ENCODE data around the gene ALS2CL.

DNA sequence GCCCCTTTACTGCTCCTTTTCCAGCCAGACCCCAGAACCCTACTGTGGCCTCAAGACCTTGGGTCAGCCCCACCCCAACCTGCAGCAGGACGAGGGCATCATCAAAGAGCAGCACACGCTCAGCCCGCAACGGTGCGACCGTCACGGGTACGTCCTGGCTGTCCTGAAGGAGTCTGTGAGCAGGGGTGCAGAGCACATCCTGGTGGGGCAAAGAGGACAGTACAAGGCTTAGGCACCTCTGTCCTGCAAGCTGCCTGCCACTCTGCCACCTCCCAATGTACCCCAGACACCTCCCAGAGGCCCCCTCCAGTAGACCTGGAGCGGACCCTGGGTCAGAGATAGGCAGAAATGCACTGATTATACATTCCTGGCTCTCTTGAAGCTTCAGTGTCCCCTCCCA, 8.0 kb downstream of the ALS2CL start:
- TF ChIP-seq SUZ12 (IDR thresholded peaks at IDR 0.05; ENCODE audit: extremely low read depth, insufficient read depth, insufficient read length): no peak
- TF ChIP-seq YY1 (IDR thresholded peaks at IDR 0.05; ENCODE audit: insufficient read depth, insufficient read length): no peak
- TF ChIP-seq ZNF274 (IDR thresholded peaks at IDR 0.05; ENCODE audit: low read depth, low read length): no peak
